ENCODE data around the gene CARHSP1.
"Not testable (repeated sequence)": the region's sequence is repeated elsewhere in the genome, so short reads cannot be mapped to it uniquely, and the experiment has no call there.

The CARHSP1 gene

DNA sequence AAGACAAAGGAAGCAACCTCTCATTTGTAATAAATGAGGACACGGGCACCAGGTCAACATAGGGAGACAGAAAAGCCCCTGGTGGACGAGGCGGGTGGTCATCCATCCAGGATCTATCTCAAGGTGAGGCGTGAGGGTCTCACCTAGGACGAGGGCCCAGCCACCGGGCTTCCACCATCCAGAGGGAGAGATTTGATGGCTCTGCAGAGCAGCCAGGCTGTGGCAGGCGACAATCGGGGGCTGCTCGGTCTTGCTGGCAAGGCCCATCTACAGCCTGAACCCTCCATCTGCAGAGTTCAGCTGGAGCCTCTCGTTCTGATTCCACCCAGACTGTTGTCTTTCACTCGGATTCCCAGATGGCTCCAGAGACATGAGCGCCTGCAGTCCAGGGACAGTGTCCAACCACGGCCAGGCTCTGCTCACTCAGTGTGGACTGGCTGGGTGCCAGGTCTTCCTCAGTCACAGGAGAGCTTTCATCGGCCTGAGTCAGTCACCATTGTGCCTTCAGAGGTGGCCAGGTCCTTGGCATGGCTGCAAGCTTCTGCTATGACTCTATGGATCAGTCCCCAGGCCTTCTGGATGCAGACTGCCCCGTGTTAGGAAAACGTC, 19.2 kb upstream of the CARHSP1 start:
- H3K4me3 Mint-ChIP-seq, result no peak overlapping the region
- peaks cover 38% of the 10 kb centered on the region for H3K36me3 Mint-ChIP-seq (ENCODE audit: insufficient read depth)
- peaks cover 12 to 22% of the 10 kb centered on the region in 2 donors for H3K4me1 Mint-ChIP-seq (ENCODE audit: low read depth in 2 of 2)
- ATAC-seq (replicated peaks), result no peak
- no peaks in the 10 kb centered on the region for H3K9me3 Mint-ChIP-seq
- H3K27me3 Mint-ChIP-seq, result peaks cover 9 to 15% of the 10 kb centered on the region in 2 donors
- H3K27ac Mint-ChIP-seq, result no peak overlapping the region
- DNase-seq, result no peak

- no peaks in the 10 kb centered on the region for H3K9me3 Mint-ChIP-seq
- H3K27me3 Mint-ChIP-seq, result peaks cover 9 to 15% of the 10 kb centered on the region in 2 donors
- DNase-seq (no peak), ATAC-seq (replicated peaks) (no peak)
- H3K36me3 Mint-ChIP-seq (ENCODE audit: insufficient read depth), result peaks cover 31% of the 10 kb centered on the region
- H3K27ac Mint-ChIP-seq, result peak overlapping the region in 1 of 2 donors; percentile 77
- no peak overlapping the region for H3K4me3 Mint-ChIP-seq
- peaks cover 12 to 22% of the 10 kb centered on the region in 2 donors for H3K4me1 Mint-ChIP-seq (ENCODE audit: low read depth in 2 of 2)
Observed at GRCh38 chr16:8887431-8887765, 18.6 kb upstream of the CARHSP1 start.

DNA sequence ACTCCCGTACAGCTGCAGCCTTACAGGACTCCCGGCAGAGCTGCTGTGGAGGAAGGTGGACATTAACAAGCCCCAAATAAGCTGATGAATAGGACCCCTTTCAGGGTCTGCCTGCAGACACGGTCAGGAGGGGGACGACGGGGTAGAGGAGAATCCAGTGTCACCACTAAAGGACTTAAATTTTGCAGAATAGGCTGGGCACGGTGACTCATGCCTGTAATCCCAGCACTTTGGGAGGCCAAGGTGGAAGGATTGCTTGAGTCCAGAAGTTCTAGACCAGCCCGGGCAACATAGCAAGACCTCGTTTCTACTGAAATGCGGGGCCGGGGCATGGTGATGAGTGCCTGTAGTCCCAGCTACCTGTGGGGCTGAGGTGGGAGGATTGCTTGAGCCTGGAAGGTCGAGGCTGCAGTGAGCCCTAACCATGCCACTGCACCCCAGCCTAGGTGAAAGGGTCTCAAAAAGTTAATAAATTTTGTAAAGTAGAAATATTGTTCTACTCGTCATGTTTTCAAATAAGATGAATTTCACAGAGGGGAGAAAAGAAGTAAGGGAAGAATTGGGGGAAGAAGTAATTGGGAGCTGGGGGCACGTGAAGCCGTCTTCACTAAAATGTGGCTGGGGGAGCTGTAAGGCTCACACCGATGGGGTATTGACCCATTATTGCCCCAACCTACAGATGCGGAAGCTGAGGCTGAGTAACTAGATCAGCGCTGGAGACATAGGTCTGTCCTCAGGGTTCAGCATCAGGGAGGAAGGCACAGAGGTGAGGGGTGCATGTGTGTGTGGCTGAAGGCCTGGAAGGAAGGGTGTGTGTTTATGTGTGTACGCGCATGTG, 18.0 kb upstream of the CARHSP1 start:
- Mint-ChIP-seq H3K36me3 (ENCODE audit: insufficient read depth) (peaks cover 27% of the 10 kb centered on the region), H3K9me3 (no peaks in the 10 kb centered on the region), H3K4me1 (ENCODE audit: low read depth in 2 of 2) (peaks cover 11 to 17% of the 10 kb centered on the region in 2 donors), H3K27ac (peak overlapping the region; percentile 71 to 77), H3K4me3 (no peak overlapping the region), H3K27me3 (peaks cover 9 to 15% of the 10 kb centered on the region in 2 donors)
- ATAC-seq (replicated peaks), result no peak
- no peak for DNase-seq

GRCh38 chr16:8885674-8886592, 17.1 kb upstream of the CARHSP1 start:
- Mint-ChIP-seq H3K9me3 (no peaks in the 10 kb centered on the region), H3K27ac (peak overlapping the region; percentile 71 to 73), H3K27me3 (peaks cover 9 to 15% of the 10 kb centered on the region in 2 donors), H3K4me1 (ENCODE audit: low read depth in 2 of 2) (peaks cover 11 to 14% of the 10 kb centered on the region in 2 donors), H3K36me3 (ENCODE audit: insufficient read depth) (peaks cover 18% of the 10 kb centered on the region), H3K4me3 (no peak overlapping the region)
- DNase-seq, result no peak
- ATAC-seq (replicated peaks), result peak; percentile 42

GRCh38 chr16:8882725-8883377, 14.0 kb upstream of the CARHSP1 start:
- DNase-seq, result no peak
- Mint-ChIP-seq H3K27ac (no peak overlapping the region), H3K4me1 (ENCODE audit: low read depth in 2 of 2) (peaks cover 19 to 24% of the 10 kb centered on the region in 2 donors), H3K9me3 (no peaks in the 10 kb centered on the region), H3K36me3 (ENCODE audit: insufficient read depth) (peaks cover 5% of the 10 kb centered on the region), H3K27me3 (peaks cover 9 to 15% of the 10 kb centered on the region in 2 donors), H3K4me3 (no peak overlapping the region)
- ATAC-seq (replicated peaks), result no peak

- Mint-ChIP-seq H3K4me1 (ENCODE audit: low read depth in 2 of 2) (peaks cover 15 to 22% of the 10 kb centered on the region in 2 donors), H3K36me3 (ENCODE audit: insufficient read depth) (peaks cover 4% of the 10 kb centered on the region), H3K27ac (no peak within 1 kb of the TSS), H3K4me3 (no peak within 1 kb of the TSS), H3K27me3 (peaks cover 9 to 15% of the 10 kb centered on the region in 2 donors), H3K9me3 (no peaks in the 10 kb centered on the region)
- DNase-seq, result no peak
- ATAC-seq (replicated peaks), result no peak
Observed at GRCh38 chr16:8882041-8882617, 13.3 kb upstream of the CARHSP1 start, which contains the start of gene LITAFD. LITAFD (plus strand) TSS chr16:8882351; CDS start chr16:8884356, 2,005 bp downstream.

- H3K36me3 Mint-ChIP-seq (ENCODE audit: insufficient read depth), result peaks cover 3% of the 10 kb centered on the region
- no peak overlapping the region for H3K27ac Mint-ChIP-seq
- H3K4me1 Mint-ChIP-seq (ENCODE audit: low read depth in 2 of 2), result peaks cover 11 to 19% of the 10 kb centered on the region in 2 donors
- H3K27me3 Mint-ChIP-seq, result peaks cover 8 to 12% of the 10 kb centered on the region in 2 donors
- H3K9me3 Mint-ChIP-seq, result no peaks in the 10 kb centered on the region
- H3K4me3 Mint-ChIP-seq, result no peak overlapping the region
- ATAC-seq (replicated peaks), result no peak
- DNase-seq, result no peak
Observed at GRCh38 chr16:8880839-8881510, 12.2 kb upstream of the CARHSP1 start.

- peak overlapping the region in 1 of 2 donors; percentile 32 for H3K27ac Mint-ChIP-seq
- no peaks in the 10 kb centered on the region for H3K9me3 Mint-ChIP-seq
- no peaks in the 10 kb centered on the region for H3K27me3 Mint-ChIP-seq
- H3K4me1 Mint-ChIP-seq (ENCODE audit: low read depth in 2 of 2), result peaks cover 11 to 21% of the 10 kb centered on the region in 2 donors
- peaks cover 6% of the 10 kb centered on the region for H3K36me3 Mint-ChIP-seq (ENCODE audit: insufficient read depth)
- H3K4me3 Mint-ChIP-seq, result no peak overlapping the region
- ATAC-seq (replicated peaks) (no peak), DNase-seq (no peak)
Observed at GRCh38 chr16:8878523-8878911, 9.7 kb upstream of the CARHSP1 start.

- no peak for DNase-seq
- Mint-ChIP-seq H3K27ac (peak overlapping the region in 1 of 2 donors; percentile 32), H3K4me1 (ENCODE audit: low read depth in 2 of 2) (peaks cover 11 to 21% of the 10 kb centered on the region in 2 donors), H3K4me3 (no peak overlapping the region), H3K36me3 (ENCODE audit: insufficient read depth) (peaks cover 6% of the 10 kb centered on the region), H3K9me3 (no peaks in the 10 kb centered on the region), H3K27me3 (no peaks in the 10 kb centered on the region)
- peak; percentile 71 for ATAC-seq (replicated peaks)
Observed at GRCh38 chr16:8877894-8878522, 9.2 kb upstream of the CARHSP1 start.

GRCh38 chr16:8875317-8875716, 6.5 kb upstream of the CARHSP1 start:
- peaks cover 9 to 21% of the 10 kb centered on the region in 2 donors for H3K4me1 Mint-ChIP-seq (ENCODE audit: low read depth in 2 of 2)
- not testable (repeated sequence) for H3K4me3 Mint-ChIP-seq; H3K9me3 Mint-ChIP-seq; H3K36me3 Mint-ChIP-seq (ENCODE audit: insufficient read depth); ATAC-seq (replicated peaks); H3K27me3 Mint-ChIP-seq; DNase-seq; H3K27ac Mint-ChIP-seq

DNA sequence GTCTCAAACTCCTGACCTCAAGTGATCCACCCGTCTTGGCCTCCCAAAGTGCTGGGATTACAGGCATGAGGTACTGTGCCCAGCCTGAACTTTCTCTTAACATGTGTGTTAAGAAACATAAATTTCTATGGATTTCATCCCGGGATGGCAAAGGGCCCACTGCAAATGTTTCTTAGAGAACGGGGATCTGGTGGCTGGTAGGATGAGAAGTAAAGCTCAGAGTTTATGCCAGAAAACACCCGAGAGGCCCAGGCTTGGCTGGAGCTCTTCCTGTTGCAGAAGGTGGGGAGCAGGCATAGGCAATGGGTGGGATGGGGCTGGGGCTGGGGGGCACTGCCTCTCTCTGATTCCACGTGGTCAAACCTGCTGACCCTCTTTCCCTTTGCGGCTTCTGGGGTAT, 5.6 kb upstream of the CARHSP1 start:
- peak overlapping the region in 1 of 2 donors; percentile 40 for H3K4me3 Mint-ChIP-seq
- H3K27me3 Mint-ChIP-seq, result no peaks in the 10 kb centered on the region
- H3K9me3 Mint-ChIP-seq, result no peaks in the 10 kb centered on the region
- H3K36me3 Mint-ChIP-seq (ENCODE audit: insufficient read depth), result peaks cover 6% of the 10 kb centered on the region
- peak overlapping the region; percentile 26 to 28 for H3K27ac Mint-ChIP-seq
- peaks cover 7 to 21% of the 10 kb centered on the region in 2 donors for H3K4me1 Mint-ChIP-seq (ENCODE audit: low read depth in 2 of 2)
- ATAC-seq (replicated peaks) (no peak), DNase-seq (no peak)

DNA sequence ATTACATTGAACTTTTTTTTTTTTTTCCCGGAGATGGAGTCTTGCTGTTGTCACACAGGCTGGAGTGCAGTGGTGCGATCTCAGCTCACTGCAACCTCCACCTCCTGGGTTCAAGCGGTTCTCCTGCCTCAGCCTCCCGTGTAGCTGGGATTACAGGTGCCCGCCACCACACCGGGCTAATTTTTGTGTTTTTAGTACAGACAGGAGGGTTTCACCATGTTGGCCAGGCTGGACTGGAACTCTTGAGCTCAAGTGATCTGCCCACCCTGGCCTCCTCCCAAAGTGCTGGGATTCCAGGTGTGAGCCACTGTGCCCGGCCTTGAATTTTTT, 5.0 kb upstream of the CARHSP1 start:
- not testable (repeated sequence) for H3K27me3 Mint-ChIP-seq; ATAC-seq (replicated peaks); H3K4me3 Mint-ChIP-seq; DNase-seq; H3K9me3 Mint-ChIP-seq; H3K36me3 Mint-ChIP-seq (ENCODE audit: insufficient read depth); H3K27ac Mint-ChIP-seq
- peaks cover 12 to 25% of the 10 kb centered on the region in 2 donors for H3K4me1 Mint-ChIP-seq (ENCODE audit: low read depth in 2 of 2)

All from effector memory CD8-positive, alpha-beta T cell (primary cell).